ENCODE data around the gene LENG8.

- TF ChIP-seq CTCF (IDR thresholded peaks at IDR 0.05) (no peak), POLR2A (IDR thresholded peaks at IDR 0.05) (no peak)
Observed at GRCh38 chr19:54507824-54508223, 58.8 kb downstream of the LENG8 start.
